Neural progenitor cell (in vitro differentiated cells): ENCODE measurements around the gene ARHGAP42.

Source experiments
- CTCF ChIP-seq: fragments of 200-600 bp; sonication (generic); IDR thresholded peaks from 2 replicates; pipeline ENCODE4 v1.5.1; 2017; ENCODE audit warnings: antibody characterized with exemption, mild to moderate bottlenecking
- EZH2 ChIP-seq: fragments of 200-600 bp; sonication (generic); IDR thresholded peaks from 2 replicates; pipeline ENCODE4 v1.6.1; 2017; ENCODE audit warnings: antibody characterized with exemption, mild to moderate bottlenecking, moderate library complexity
- EZH2phosphoT487 ChIP-seq: fragments of 200-600 bp; sonication (generic); IDR thresholded peaks from 2 replicates; pipeline ENCODE4 v1.6.1; 2017; ENCODE audit warnings: antibody characterized with exemption

- TF ChIP-seq CTCF = no peak
- no peak for TF ChIP-seq EZH2
- TF ChIP-seq EZH2phosphoT487 = no peak
Observed at GRCh38 chr11:100866453-100866852, 179.4 kb downstream of the ARHGAP42 start.
